Activated CD4-positive, alpha-beta memory T cell treated with anti-CD3 and anti-CD28 coated beads, Interleukin-2, amount 10 ng/mL, durations not matched to agents 7 days and 5 days (primary cell): ENCODE data around the gene FLVCR2. TPM values are rescaled to one million over a fixed set of nuclear protein-coding genes. Genes with fewer than 3 reads are reported as not detected.

Experiments
- CTCF ChIA-PET: fragments of 350-600 bp; sonication (Branson Sonifier 250); formaldehyde crosslinking; loops from one replicate; lab custom pipeline; 2021; ENCODE audit warnings: antibody characterized with exemption, inconsistent platforms; lab: Charles Lee
- POLR2A ChIA-PET: fragments of 350-600 bp; sonication (Branson Sonifier 250); formaldehyde crosslinking; loops from one replicate; lab custom pipeline; 2021; ENCODE audit warnings: antibody characterized with exemption; lab: Charles Lee
- DNase-seq: peaks from one replicate; pipeline ENCODE4 v3.0.0-alpha.2; 2020
- H3K27ac Mint-ChIP-seq: one replicate; pipeline ENCODE4 v1.8.0; 2021; ENCODE audit warnings: mild to moderate bottlenecking, mixed read lengths
- H3K27me3 Mint-ChIP-seq: one replicate; pipeline ENCODE4 v1.8.0; 2021; ENCODE audit warnings: mixed read lengths
- H3K36me3 Mint-ChIP-seq: one replicate; pipeline ENCODE4 v1.8.0; 2021; ENCODE audit warnings: low read depth, mixed read lengths
- H3K4me1 Mint-ChIP-seq: one replicate; pipeline ENCODE4 v1.8.0; 2021; ENCODE audit warnings: mixed read lengths
- H3K4me3 Mint-ChIP-seq: one replicate; pipeline ENCODE4 v1.8.0; 2021; ENCODE audit warnings: mild to moderate bottlenecking, mixed read lengths
- H3K9me3 Mint-ChIP-seq: one replicate; pipeline ENCODE4 v1.8.0; 2021; ENCODE audit warnings: mixed read lengths
- total RNA-seq, 2 experiments: library from RNA; stranded (reverse); gene quantifications; one replicate each; pipeline ENCODE4 v1.2.3, GENCODE V29; 2021

FLVCR2 gene
- total RNA-seq, 2 experiments from 2014 or later: 1.3 to 3.0 TPM

DNA sequence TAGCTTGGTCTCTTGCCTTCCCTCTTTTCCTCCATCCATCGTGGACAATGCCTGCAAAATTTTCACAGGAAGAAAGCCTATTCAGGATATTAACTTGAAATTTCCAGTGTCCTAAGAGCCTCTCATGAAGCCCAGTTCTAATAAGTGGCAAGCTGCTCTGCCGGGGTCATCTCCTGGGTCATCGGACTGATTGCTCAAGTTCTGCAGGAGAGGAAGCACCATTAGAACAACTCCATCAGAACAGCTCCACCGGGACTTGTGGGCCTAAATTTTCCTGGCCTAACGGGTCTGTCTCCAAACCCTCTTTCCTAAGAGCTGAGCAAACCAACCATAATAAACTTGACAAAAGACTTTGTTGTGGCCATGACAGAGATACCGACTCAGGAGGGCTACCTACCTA, 68.3 kb downstream of the FLVCR2 start:
- Mint-ChIP-seq H3K4me1 (no peaks in the 10 kb centered on the region), H3K27ac (no peak overlapping the region), H3K4me3 (no peak overlapping the region), H3K27me3 (no peaks in the 10 kb centered on the region), H3K9me3 (no peaks in the 10 kb centered on the region), H3K36me3 (peaks cover 32% of the 10 kb centered on the region)
- ChIA-PET CTCF (interaction anchor here (16.1 kb wide), 1 partner anchor 70 kb away, joined by 185 read pairs; the partner anchor contains the start of gene FLVCR2), POLR2A (interaction anchor here (0.7 kb wide), 1 partner anchor 69 kb away, joined by 3 read pairs; no protein-coding TSS in a partner anchor)
- no peak for DNase-seq

DNA sequence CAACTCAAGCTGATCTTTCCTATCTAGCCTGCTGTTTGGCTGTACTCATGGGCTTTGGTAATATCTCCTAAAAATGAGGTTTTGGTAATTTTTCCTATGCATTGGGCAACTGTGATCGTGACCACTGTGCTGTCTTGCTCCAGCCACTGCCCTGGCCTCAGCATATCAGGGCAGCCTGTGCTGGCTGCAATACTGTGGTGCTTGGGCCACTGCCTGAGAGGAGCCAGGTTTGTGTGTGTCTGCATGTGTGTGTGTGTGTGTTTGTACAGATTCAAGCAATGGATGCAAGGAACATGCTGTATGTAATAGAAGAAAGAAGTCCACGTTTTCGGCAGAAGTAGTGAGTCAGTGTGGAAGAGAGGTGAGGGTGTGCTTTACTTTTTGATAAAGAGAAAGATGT, 69.2 kb downstream of the FLVCR2 start:
- H3K27ac Mint-ChIP-seq: no peak overlapping the region
- no peaks in the 10 kb centered on the region for H3K4me1 Mint-ChIP-seq
- no peak overlapping the region for H3K4me3 Mint-ChIP-seq
- DNase-seq: no peak
- ChIA-PET POLR2A (no interaction called here), CTCF (interaction anchor here (16.1 kb wide), 1 partner anchor 71 kb away, joined by 185 read pairs; the partner anchor contains the start of gene FLVCR2)
- H3K9me3 Mint-ChIP-seq: no peaks in the 10 kb centered on the region
- peaks cover 35% of the 10 kb centered on the region for H3K36me3 Mint-ChIP-seq
- H3K27me3 Mint-ChIP-seq: no peaks in the 10 kb centered on the region

DNA sequence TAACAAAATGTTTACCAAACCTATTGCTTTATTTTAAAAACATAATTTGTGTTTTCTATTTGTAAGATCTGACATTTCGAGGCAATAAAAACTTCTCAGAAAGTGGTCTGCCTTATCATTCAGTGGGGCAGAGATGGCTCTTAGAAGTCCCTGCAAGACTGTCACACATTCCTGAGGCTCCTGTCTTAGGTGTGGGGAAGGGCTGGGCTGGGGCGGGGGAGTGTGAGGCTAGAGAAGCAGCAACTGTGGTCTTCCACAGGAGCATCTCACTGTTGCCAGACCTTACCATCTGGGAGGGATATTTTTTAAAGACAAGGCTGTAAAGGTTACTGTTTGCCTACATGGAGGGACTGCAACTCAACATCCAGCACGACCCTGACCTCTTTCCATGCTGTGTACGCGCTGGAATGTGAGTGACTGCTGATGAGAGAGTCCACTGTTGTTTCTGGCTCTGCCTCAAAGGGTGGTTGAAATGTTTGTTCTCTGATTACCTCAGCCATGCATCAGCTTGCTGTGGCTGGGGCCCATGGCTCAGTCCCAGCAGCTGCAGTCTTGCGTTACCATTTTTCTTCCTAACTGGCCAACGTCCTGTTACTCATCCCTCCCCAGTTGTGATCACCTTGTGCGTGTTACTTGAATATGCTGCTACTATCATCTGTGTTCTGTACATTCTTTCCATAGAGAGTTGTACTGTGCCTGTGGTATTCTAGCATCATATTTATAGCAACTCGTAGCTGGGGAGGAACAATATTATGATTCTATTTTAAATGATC, 69.8 kb downstream of the FLVCR2 start:
- DNase-seq: no peak
- Mint-ChIP-seq H3K4me1 (no peaks in the 10 kb centered on the region), H3K4me3 (no peak overlapping the region), H3K9me3 (no peaks in the 10 kb centered on the region), H3K27ac (peak overlapping the region; percentile 21), H3K36me3 (peaks cover 40% of the 10 kb centered on the region), H3K27me3 (no peaks in the 10 kb centered on the region)
- CTCF ChIA-PET: interaction anchor here (16.1 kb wide), 1 partner anchor 71 kb away, joined by 185 read pairs; the partner anchor contains the start of gene FLVCR2
- POLR2A ChIA-PET: no interaction called here

DNA sequence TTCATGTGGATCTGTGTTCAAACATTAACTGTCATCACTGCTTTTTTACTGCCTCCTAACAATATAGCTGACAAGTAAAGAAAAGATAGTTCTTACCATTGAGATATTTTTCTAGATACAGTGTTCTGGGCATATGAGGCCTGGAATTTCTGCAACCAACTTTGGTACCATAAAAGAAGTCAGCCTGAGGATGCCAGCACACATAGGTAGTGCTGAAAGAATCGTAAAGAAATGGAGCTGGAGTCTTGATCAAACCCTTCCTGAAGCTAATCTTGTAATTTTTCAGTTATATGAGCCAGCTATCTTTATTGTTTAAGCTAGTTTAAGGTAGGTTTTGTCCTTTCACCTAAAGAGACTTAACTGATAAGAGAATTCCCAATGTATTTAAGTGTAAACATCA, 70.9 kb downstream of the FLVCR2 start:
- POLR2A ChIA-PET: interaction anchor here (0.9 to 1.9 kb wide), 3 partner anchors 11 to 337 kb away, joined by 3 to 4 read pairs (median 3); partner anchors contain the start of genes ERG28, IFT43 and TTLL5
- CTCF ChIA-PET: interaction anchor here (2.3 to 16.1 kb wide), 2 partner anchors 11 to 72 kb away, joined by 7 to 185 read pairs; partner anchors contain the start of genes ERG28, FLVCR2 and TTLL5
- peaks cover 47% of the 10 kb centered on the region for H3K36me3 Mint-ChIP-seq

DNA sequence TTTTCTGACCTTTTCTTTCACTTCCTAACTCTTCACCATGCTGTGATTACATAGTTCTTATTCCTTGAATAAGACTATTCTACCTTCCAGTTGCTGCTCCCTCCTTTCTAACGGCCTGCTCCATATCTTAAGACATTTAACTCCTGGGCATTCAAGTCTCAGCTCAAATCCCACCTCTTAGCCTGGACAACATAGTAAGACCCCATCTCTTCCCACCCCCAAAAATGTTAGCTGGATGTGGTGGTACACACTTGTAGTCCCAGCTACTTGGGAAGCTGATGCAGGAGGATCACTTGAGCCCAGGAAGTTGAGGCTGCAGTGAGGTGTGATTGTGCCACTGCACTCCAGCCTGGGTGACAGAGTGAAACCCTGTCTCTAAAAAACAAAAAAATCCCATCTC, 71.4 kb downstream of the FLVCR2 start:
- DNase-seq: no peak
- Mint-ChIP-seq H3K4me1 (peaks cover 2% of the 10 kb centered on the region), H3K4me3 (no peak overlapping the region), H3K9me3 (no peaks in the 10 kb centered on the region), H3K27me3 (no peaks in the 10 kb centered on the region), H3K27ac (no peak overlapping the region), H3K36me3 (peaks cover 49% of the 10 kb centered on the region)
- CTCF ChIA-PET: interaction anchor here (2.3 to 16.1 kb wide), 2 partner anchors 11 to 73 kb away, joined by 7 to 185 read pairs; partner anchors contain the start of genes ERG28, FLVCR2 and TTLL5
- POLR2A ChIA-PET: interaction anchor here (0.9 to 1.9 kb wide), 3 partner anchors 11 to 336 kb away, joined by 3 to 4 read pairs (median 3); partner anchors contain the start of genes ERG28, IFT43 and TTLL5

More for the DNA sequence above, 70.9 kb downstream of the FLVCR2 start:
- H3K4me3 Mint-ChIP-seq: no peak overlapping the region
- no peaks in the 10 kb centered on the region for H3K27me3 Mint-ChIP-seq
- H3K9me3 Mint-ChIP-seq: no peaks in the 10 kb centered on the region
- H3K27ac Mint-ChIP-seq: no peak overlapping the region
- no peak for DNase-seq
- peaks cover 2% of the 10 kb centered on the region for H3K4me1 Mint-ChIP-seq

DNA sequence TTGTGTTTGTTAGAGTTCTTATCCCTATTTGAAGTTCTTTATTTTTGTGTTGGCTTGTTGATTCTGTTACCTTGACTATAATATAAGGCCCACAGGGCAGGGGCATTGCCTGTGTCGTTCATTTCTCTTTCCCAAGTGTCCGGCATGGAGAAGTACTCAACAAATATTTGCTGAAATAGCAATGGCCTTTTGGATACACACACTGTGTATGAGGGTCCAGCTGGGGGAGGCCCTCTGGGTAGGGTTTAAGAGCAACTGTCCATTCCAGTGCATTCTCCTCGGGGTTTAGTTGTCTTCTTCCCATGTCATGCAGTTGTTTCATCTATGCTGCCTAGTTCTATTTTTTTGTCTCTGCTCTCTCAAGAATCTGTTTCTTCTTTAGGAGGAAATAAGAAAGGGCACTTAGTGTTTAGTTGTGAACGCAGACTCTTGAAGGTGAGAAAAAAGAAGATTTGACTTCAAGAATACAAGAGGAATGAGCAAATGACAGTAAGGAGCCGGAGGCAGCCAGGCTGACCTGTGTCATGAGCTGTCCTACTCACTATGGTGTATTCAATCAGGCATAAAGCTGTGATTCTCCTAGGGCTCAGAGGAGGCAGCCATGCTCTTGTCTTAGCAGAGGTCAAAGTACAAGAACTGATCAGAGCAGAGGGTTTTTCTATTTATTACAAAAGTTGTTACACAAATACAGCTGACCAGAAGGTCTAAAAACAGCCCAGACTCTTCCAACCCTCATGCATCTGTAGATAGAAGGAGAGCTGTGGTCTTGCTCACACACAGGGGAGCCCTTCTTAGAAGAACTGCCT, 72.0 kb downstream of the FLVCR2 start:
- POLR2A ChIA-PET: interaction anchor here (0.9 to 1.9 kb wide), 3 partner anchors 10 to 316 kb away, joined by 3 to 4 read pairs (median 4); partner anchors contain the start of genes ERG28 and TTLL5
- no peaks in the 10 kb centered on the region for H3K9me3 Mint-ChIP-seq
- H3K27me3 Mint-ChIP-seq: no peaks in the 10 kb centered on the region
- no peak overlapping the region for H3K27ac Mint-ChIP-seq
- no peak overlapping the region for H3K4me3 Mint-ChIP-seq
- no peak for DNase-seq
- CTCF ChIA-PET: interaction anchor here (0.8 to 16.1 kb wide), 3 partner anchors 10 to 342 kb away, joined by 3 to 185 read pairs (median 7); partner anchors contain the start of genes ERG28, FLVCR2 and TTLL5
- H3K4me1 Mint-ChIP-seq: peaks cover 2% of the 10 kb centered on the region
- H3K36me3 Mint-ChIP-seq: peaks cover 53% of the 10 kb centered on the region

DNA sequence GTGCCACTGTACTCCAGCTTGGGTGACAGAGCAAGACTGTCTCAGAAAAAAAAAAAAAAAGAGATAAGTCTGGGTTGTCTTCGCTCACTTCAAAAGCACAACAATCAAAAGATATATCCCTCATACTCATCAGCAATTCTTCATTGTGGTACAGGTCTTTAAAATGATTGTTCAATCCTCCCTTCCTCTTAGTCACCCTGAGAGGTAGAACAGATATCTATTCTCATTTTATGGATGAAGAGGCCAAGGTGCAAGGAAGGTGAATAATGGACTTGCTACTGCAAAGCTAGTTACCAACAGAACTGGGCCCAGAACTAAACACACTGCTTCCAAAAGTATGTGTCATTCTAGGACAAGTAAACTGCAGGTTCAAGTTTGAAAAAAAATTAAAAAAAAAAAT, 75.1 kb downstream of the FLVCR2 start:
- no peaks in the 10 kb centered on the region for H3K27me3 Mint-ChIP-seq
- peaks cover 9% of the 10 kb centered on the region for H3K4me1 Mint-ChIP-seq
- no peaks in the 10 kb centered on the region for H3K9me3 Mint-ChIP-seq
- no peak overlapping the region for H3K4me3 Mint-ChIP-seq
- POLR2A ChIA-PET: no interaction called here
- peaks cover 57% of the 10 kb centered on the region for H3K36me3 Mint-ChIP-seq
- no peak overlapping the region for H3K27ac Mint-ChIP-seq
- DNase-seq: no peak
- CTCF ChIA-PET: interaction anchor here (0.8 to 16.1 kb wide), 19 partner anchors 8 to 348 kb away, joined by 3 to 185 read pairs (median 3); partner anchors contain the start of gene FLVCR2

DNA sequence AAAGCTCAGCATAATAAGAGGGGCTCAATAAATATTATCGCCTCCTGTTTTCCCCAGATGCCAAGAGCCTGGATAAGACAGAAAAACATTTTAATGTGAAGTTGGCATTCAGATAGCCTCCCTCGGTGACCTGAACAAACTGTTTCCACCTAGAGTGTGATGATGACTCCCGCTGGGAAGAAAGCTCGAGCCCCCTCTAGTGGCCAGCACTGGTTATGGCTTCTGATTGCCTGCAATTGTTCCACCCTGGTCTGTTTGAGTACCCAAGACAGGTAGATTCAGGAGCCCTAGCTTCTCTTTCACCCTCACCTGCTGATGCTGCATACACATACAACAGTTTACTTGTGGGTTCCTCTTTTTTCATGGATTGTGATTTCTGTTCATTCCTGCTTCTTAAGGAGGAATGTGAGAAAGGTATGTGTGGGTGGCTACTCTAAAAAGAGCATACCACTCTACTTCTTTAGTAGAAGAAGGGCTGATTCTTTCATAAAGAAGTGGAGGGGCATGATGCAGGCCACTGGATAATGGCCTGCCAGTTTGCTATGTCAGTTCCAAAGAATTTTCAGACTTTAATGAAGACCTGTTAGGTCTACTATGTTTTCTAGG, 75.8 kb downstream of the FLVCR2 start:
- peak; percentile 83 for DNase-seq
- peaks cover 13% of the 10 kb centered on the region for H3K4me1 Mint-ChIP-seq
- H3K27ac Mint-ChIP-seq: no peak overlapping the region
- H3K27me3 Mint-ChIP-seq: no peaks in the 10 kb centered on the region
- POLR2A ChIA-PET: no interaction called here
- no peaks in the 10 kb centered on the region for H3K9me3 Mint-ChIP-seq
- no peak overlapping the region for H3K4me3 Mint-ChIP-seq
- CTCF ChIA-PET: interaction anchor here (0.8 to 16.1 kb wide), 24 partner anchors 9 to 349 kb away, joined by 3 to 185 read pairs (median 3); partner anchors contain the start of gene FLVCR2
- peaks cover 54% of the 10 kb centered on the region for H3K36me3 Mint-ChIP-seq

DNA sequence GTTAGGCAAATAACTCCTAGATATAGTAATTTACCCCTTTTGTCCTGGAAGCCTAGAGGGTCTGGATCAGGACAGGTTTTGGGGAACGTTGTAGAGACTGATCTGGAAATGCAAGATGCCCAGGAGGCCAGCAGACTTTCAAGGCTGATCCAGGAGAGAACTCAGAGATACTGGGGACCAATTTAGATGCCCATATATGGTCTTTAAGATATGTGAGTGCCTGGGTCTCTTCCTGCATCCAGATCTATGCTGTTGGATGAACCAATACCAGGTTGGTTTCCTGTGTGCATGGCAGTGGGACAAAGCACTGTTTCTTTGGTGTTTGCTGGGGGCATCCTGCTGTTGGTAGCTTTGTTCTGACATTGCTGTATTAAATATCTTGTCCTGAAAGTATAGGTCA, 76.8 kb downstream of the FLVCR2 start:
- no peak for DNase-seq
- Mint-ChIP-seq H3K27ac (no peak overlapping the region), H3K27me3 (no peaks in the 10 kb centered on the region), H3K36me3 (peaks cover 44% of the 10 kb centered on the region), H3K9me3 (no peaks in the 10 kb centered on the region), H3K4me1 (peaks cover 20% of the 10 kb centered on the region), H3K4me3 (no peak overlapping the region)
- ChIA-PET CTCF (interaction anchor here (0.9 to 16.1 kb wide), 14 partner anchors 8 to 351 kb away, joined by 3 to 185 read pairs (median 4); partner anchors contain the start of gene FLVCR2), POLR2A (no interaction called here)

DNA sequence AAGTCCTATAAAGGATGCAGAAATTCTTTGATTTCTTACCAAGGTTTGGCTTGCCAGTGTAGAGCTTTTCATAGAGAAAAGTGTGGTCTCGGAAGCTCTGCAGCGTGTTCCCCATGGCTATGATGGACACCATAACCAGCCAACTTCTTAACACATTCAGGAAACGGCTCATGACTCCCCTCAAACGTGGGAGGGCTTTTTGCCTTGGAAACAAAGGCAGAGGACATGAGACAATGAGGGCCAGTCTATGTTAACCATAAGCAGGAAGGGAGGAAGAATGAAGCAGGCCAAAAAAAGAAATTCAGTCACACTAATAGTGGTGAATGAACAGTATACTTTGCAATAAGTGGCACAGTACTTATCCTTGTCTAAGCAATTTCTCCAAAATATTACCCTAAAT, 78.9 kb downstream of the FLVCR2 start:
- no peak for DNase-seq
- ChIA-PET POLR2A (interaction anchor here (1.3 to 1.5 kb wide), 2 partner anchors 114 to 142 kb away, joined by 3 read pairs; no protein-coding TSS in a partner anchor), CTCF (interaction anchor here (0.7 to 16.1 kb wide), 2 partner anchors 80 to 148 kb away, joined by 3 to 185 read pairs; partner anchors contain the start of gene FLVCR2)
- Mint-ChIP-seq H3K27me3 (no peaks in the 10 kb centered on the region), H3K9me3 (no peaks in the 10 kb centered on the region), H3K36me3 (peaks cover 39% of the 10 kb centered on the region), H3K4me1 (peaks cover 31% of the 10 kb centered on the region), H3K4me3 (no peak overlapping the region), H3K27ac (no peak overlapping the region)

DNA sequence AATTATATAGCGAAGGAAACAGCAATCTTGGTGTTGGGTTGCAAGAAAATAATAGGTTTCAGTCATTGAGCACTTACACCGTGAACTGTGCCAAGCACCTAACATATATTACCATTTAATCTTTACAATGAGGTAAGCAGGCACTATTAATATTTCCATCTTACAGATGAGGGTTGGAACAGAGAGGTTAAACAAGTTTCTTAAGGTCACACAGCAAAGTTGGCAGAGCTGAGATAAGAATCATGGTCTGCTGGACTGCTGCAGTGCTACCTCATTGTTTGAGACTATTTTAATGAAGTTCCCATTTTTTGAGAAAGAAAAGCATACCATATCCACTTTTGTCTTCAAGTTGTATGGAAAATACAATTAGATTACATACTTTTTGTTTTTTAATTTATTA, 80.5 kb downstream of the FLVCR2 start:
- DNase-seq: no peak
- Mint-ChIP-seq H3K36me3 (peaks cover 32% of the 10 kb centered on the region), H3K4me1 (peaks cover 36% of the 10 kb centered on the region), H3K27ac (no peak overlapping the region), H3K27me3 (no peaks in the 10 kb centered on the region), H3K9me3 (no peaks in the 10 kb centered on the region), H3K4me3 (no peak overlapping the region)
- CTCF ChIA-PET: interaction anchor here (16.1 kb wide), 1 partner anchor 82 kb away, joined by 185 read pairs; the partner anchor contains the start of gene FLVCR2
- POLR2A ChIA-PET: no interaction called here
